SK-N-SH (cell line): Measurements from ENCODE around the gene MAPRE2. TPM values are rescaled to one million over a fixed set of nuclear protein-coding genes. Genes with fewer than 3 reads are reported as not detected.

Experiments used
- CTCF ChIA-PET: fragments of 300-600, 350-600 bp; formaldehyde crosslinking; extraction: SDS; loops from one replicate; lab custom pipeline; 2021; lab: Yijun Ruan, JAX
- POLR2A ChIA-PET: fragments of 350-600 bp; sonication (Branson Sonifier 250); formaldehyde crosslinking; extraction: SDS; loops from one replicate; lab custom pipeline; 2020; ENCODE audit warnings: antibody characterized with exemption, inconsistent platforms; lab: Yijun Ruan, JAX
- DNase-seq: peaks from one replicate; pipeline ENCODE4 v3.0.0; 2012
- H2AFZ ChIP-seq: fragments of 200-600 bp; sonication (generic); 2 replicates; pipeline ENCODE4 v1.8.1; 2016; ENCODE audit warnings: antibody characterized with exemption, mild to moderate bottlenecking, low read depth
- H3F3A ChIP-seq: fragments of 200-600 bp; sonication (generic); replicated peaks from 2 replicates; pipeline ENCODE3; 2016; ENCODE audit warnings: antibody characterized with exemption, mild to moderate bottlenecking; ENCODE audit not compliant: insufficient read depth
- H3K27ac ChIP-seq, 2 experiments: fragments of 200-500 bp in 1 of 2; fragments of 200-600 bp in 1 of 2; sonication (Bioruptor generic) in 1 of 2; sonication (generic), shearing (Covaris generic) in 1 of 2; 2 replicates each; pipeline versions ENCODE4 v1.5.1 to v1.6.1; 2014 to 2016; ENCODE audit warnings: low read depth in 2 of 2, inconsistent platforms in 1 of 2, low read length in 1 of 2, mild to moderate bottlenecking in 1 of 2, mixed read lengths in 1 of 2
- H3K27me3 ChIP-seq: fragments of 200-600 bp; sonication (generic), shearing (Covaris generic); 2 replicates; pipeline ENCODE4 v1.6.1; 2016; ENCODE audit warnings: mixed run types; ENCODE audit not compliant: insufficient read depth
- H3K36me3 ChIP-seq, 2 experiments: fragments of 200-500 bp in 1 of 2; fragments of 200-600 bp in 1 of 2; sonication (Bioruptor generic) in 1 of 2; sonication (generic) in 1 of 2; replicated peaks in 1 of 2; 2 replicates each; pipeline versions ENCODE3 to v1.5.1; 2014 to 2016; ENCODE audit warnings: low read length in 1 of 2, mild to moderate bottlenecking in 1 of 2; ENCODE audit not compliant: insufficient read depth in 2 of 2, control insufficient read depth in 1 of 2
- H3K4me1 ChIP-seq, 2 experiments: fragments of 200-500 bp in 1 of 2; fragments of 200-600 bp in 1 of 2; sonication (Bioruptor generic) in 1 of 2; sonication (generic), shearing (Covaris generic) in 1 of 2; 2 replicates each; pipeline versions ENCODE4 v1.5.1 to v1.6.1; 2014 to 2016; ENCODE audit warnings: low read depth in 1 of 2, low read length in 1 of 2, mixed run types in 1 of 2; ENCODE audit not compliant: insufficient read depth in 2 of 2, control insufficient read depth in 1 of 2
- H3K4me2 ChIP-seq: fragments of 200-600 bp; sonication (generic), shearing (Covaris generic); 2 replicates; pipeline ENCODE4 v1.6.1; 2017; ENCODE audit warnings: mixed run types
- H3K4me3 ChIP-seq, 2 experiments: fragments of 200-500 bp in 1 of 2; fragments of 200-600 bp in 1 of 2; sonication (Bioruptor generic) in 1 of 2; sonication (generic), shearing (Covaris generic) in 1 of 2; 2 replicates each; pipeline versions ENCODE4 v1.5.1 to v1.8.1; 2014 to 2016; ENCODE audit warnings: low read depth in 2 of 2, inconsistent platforms in 1 of 2, low read length in 1 of 2, mild to moderate bottlenecking in 1 of 2, mixed read lengths in 1 of 2, moderate library complexity in 1 of 2
- H3K79me2 ChIP-seq: fragments of 200-600 bp; sonication (generic); 2 replicates; pipeline ENCODE4 v1.8.1; 2017; ENCODE audit warnings: mild to moderate bottlenecking; ENCODE audit not compliant: insufficient read depth
- H3K9ac ChIP-seq: fragments of 200-600 bp; sonication (generic); 2 replicates; pipeline ENCODE4 v1.6.1; 2017; ENCODE audit warnings: mixed run types
- H3K9me2 ChIP-seq: fragments of 200-600 bp; sonication (generic); 2 replicates; pipeline ENCODE4 v1.6.1; 2017; ENCODE audit warnings: mixed run types
- H3K9me3 ChIP-seq: fragments of 200-600 bp; sonication (generic); 2 replicates; pipeline ENCODE4 v1.6.1; 2017; ENCODE audit warnings: mixed run types, mild to moderate bottlenecking, moderate library complexity
- H4K20me1 ChIP-seq: fragments of 200-600 bp; sonication (generic); 2 replicates; pipeline ENCODE4 v1.6.1; 2017; ENCODE audit warnings: mild to moderate bottlenecking, mixed run types; ENCODE audit not compliant: insufficient read depth
- CHD2 ChIP-seq: fragments of 150-350 bp; IDR thresholded peaks from 2 replicates; pipeline ENCODE4 v1.6.1; 2018; ENCODE audit warnings: low read length; ENCODE audit not compliant: partially characterized antibody
- ELF1 ChIP-seq: IDR thresholded peaks from 2 replicates; pipeline ENCODE4 v1.4.0; 2012
- EZH2phosphoT487 ChIP-seq: fragments of 200-600 bp; sonication (generic); IDR thresholded peaks from 2 replicates; pipeline ENCODE4 v1.6.1; 2017; ENCODE audit warnings: low read depth, mixed run types, mild to moderate bottlenecking, antibody characterized with exemption, moderate library complexity, borderline replicate concordance
- FOSL2 ChIP-seq: IDR thresholded peaks from 2 replicates; pipeline ENCODE4 v1.4.0; 2012; ENCODE audit warnings: low read depth, mild to moderate bottlenecking, moderate library complexity, borderline replicate concordance
- FOXM1 ChIP-seq: IDR thresholded peaks from 2 replicates; pipeline ENCODE4 v1.4.0; 2012; ENCODE audit warnings: low read depth, mild to moderate bottlenecking
- GABPA ChIP-seq: IDR thresholded peaks from 2 replicates; pipeline ENCODE4 v1.4.0; 2012; ENCODE audit warnings: low read depth, mild to moderate bottlenecking
- JUND ChIP-seq: IDR thresholded peaks from 2 replicates; pipeline ENCODE4 v1.4.0; 2012
- RCOR1 ChIP-seq: fragments of 150-350 bp; IDR thresholded peaks from 2 replicates; pipeline ENCODE4 v1.6.1; 2017; ENCODE audit warnings: antibody characterized with exemption, low read length
- RFX5 ChIP-seq: IDR thresholded peaks from 2 replicates; pipeline ENCODE4 v1.6.1; 2012; ENCODE audit warnings: mild to moderate bottlenecking, improper control_type of control experiment, low read length
- SIN3A ChIP-seq: IDR thresholded peaks from 2 replicates; pipeline ENCODE4 v1.6.1; 2012; ENCODE audit warnings: low read depth, mild to moderate bottlenecking, low read length, moderate library complexity, borderline replicate concordance
- SMC3 ChIP-seq: IDR thresholded peaks from 2 replicates; pipeline ENCODE4 v1.6.1; 2012; ENCODE audit warnings: low read depth, low read length, improper control_type of control experiment
- TCF12 ChIP-seq: IDR thresholded peaks from 2 replicates; pipeline ENCODE4 v1.4.0; 2012
- YY1 ChIP-seq: IDR thresholded peaks from 2 replicates; pipeline ENCODE4 v1.4.0; 2012; ENCODE audit warnings: low read depth, mild to moderate bottlenecking
- WGBS: methylation state at CpG from one replicate; pipeline ENCODE4 v1.1.6; 2017; ENCODE audit warnings: low lambda C conversion rate; 5-methylcytosine and 5-hydroxymethylcytosine counted together
- polyA plus RNA-seq, 3 experiments: library from polyadenylated mRNA; depleted of rRNA; stranded (reverse); fragments of >200 nt; gene quantifications; 2 replicates each; pipeline ENCODE4 v1.2.3, GENCODE V29; 2012
- TF ChIP-seq, protein P1 (sequence below): IDR thresholded peaks from 2 replicates; pipeline ENCODE4 v1.4.0; 2012; ENCODE audit warnings: low read depth, borderline replicate concordance
- TF ChIP-seq, protein P2 (sequence below): IDR thresholded peaks from 2 replicates; pipeline ENCODE4; 2012
- TF ChIP-seq, protein P3 (sequence below): fragments of 150-350 bp; IDR thresholded peaks from 2 replicates; pipeline ENCODE4 v1.6.1; 2016; ENCODE audit warnings: mild to moderate bottlenecking, low read depth, low read length

The MAPRE2 gene
- polyA plus RNA-seq, 1 of the 3 experiments (the other 2 are of a cell fraction) = 11.5 TPM

DNA sequence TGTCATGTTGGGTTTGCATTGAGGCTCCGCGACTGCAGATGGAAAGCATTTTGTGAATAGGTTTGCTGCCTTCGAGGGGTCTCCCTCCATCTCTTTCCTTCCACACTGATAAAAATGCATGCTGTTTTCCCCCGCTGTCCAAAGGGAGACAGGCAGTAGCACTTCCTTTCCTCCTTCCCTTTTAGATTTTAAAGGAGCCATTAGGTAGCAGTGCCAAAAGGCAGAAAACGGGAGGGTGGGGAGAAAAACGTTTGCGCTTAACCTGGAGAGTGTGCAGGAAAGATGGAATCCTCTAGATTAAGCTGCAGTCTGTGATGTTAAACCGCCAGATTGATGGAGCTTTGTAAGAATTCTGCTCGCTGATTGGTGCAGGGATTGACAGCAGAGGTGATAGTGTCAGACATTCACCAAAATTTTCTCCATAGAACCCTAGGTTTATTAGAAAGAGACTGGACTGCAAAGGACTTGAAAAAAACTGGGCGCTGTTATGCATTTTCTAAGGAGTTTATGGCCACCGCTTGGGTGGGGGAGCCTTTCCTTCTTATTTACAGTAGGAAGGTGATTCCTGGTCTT lies 688 bp downstream of the MAPRE2 start:
- POLR2A ChIA-PET = interaction anchor here (1.0 to 2.1 kb wide), 3 partner anchors 9 to 102 kb away, joined by 3 to 13 read pairs (median 6); no protein-coding TSS in a partner anchor
- Histone ChIP-seq H3F3A (no peaks in the 10 kb centered on the region), H3K27ac (peak overlapping the region; percentile 79 to 84), H2AFZ (peak overlapping the region; percentile 87), H3K27me3 (no peaks in the 10 kb centered on the region), H3K4me1 (peaks cover 20 to 27% of the 10 kb centered on the region in 2 experiments; a peak in 3 of 4 replicates), H3K4me2 (peak overlapping the region; percentile 96), H4K20me1 (no peaks in the 10 kb centered on the region), H3K36me3 (no peaks in the 10 kb centered on the region), H3K9me3 (no peaks in the 10 kb centered on the region), H3K4me3 (peak overlapping the region; percentile 67 to 99), H3K9me2 (no peaks in the 10 kb centered on the region), H3K79me2 (peaks cover 36% of the 10 kb centered on the region), H3K9ac (peak overlapping the region; percentile 81)
- DNase-seq = peak; percentile 30
- WGBS = 6% methylated on average over 11 of the region's 11 CpGs
- CTCF ChIA-PET = interaction anchor here (0.7 to 3.8 kb wide), 10 partner anchors 9 to 102 kb away, joined by 3 to 18 read pairs (median 5); no protein-coding TSS in a partner anchor
- TF ChIP-seq ELF1 (no peak), EZH2phosphoT487 (no peak), SIN3A (no peak), FOXM1 (no peak), SMC3 (no peak), GABPA (no peak), TCF12 (no peak), RFX5 (no peak), RCOR1 (no peak), JUND (no peak), CHD2 (no peak), YY1 (no peak), FOSL2 (no peak)
- TF ChIP-seq, protein P1, sequence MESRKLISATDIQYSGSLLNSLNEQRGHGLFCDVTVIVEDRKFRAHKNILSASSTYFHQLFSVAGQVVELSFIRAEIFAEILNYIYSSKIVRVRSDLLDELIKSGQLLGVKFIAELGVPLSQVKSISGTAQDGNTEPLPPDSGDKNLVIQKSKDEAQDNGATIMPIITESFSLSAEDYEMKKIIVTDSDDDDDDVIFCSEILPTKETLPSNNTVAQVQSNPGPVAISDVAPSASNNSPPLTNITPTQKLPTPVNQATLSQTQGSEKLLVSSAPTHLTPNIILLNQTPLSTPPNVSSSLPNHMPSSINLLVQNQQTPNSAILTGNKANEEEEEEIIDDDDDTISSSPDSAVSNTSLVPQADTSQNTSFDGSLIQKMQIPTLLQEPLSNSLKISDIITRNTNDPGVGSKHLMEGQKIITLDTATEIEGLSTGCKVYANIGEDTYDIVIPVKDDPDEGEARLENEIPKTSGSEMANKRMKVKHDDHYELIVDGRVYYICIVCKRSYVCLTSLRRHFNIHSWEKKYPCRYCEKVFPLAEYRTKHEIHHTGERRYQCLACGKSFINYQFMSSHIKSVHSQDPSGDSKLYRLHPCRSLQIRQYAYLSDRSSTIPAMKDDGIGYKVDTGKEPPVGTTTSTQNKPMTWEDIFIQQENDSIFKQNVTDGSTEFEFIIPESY = no peak
- TF ChIP-seq, protein P2, sequence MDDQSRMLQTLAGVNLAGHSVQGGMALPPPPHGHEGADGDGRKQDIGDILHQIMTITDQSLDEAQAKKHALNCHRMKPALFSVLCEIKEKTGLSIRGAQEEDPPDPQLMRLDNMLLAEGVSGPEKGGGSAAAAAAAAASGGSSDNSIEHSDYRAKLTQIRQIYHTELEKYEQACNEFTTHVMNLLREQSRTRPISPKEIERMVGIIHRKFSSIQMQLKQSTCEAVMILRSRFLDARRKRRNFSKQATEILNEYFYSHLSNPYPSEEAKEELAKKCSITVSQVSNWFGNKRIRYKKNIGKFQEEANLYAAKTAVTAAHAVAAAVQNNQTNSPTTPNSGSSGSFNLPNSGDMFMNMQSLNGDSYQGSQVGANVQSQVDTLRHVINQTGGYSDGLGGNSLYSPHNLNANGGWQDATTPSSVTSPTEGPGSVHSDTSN = no peak
- TF ChIP-seq, protein P3, sequence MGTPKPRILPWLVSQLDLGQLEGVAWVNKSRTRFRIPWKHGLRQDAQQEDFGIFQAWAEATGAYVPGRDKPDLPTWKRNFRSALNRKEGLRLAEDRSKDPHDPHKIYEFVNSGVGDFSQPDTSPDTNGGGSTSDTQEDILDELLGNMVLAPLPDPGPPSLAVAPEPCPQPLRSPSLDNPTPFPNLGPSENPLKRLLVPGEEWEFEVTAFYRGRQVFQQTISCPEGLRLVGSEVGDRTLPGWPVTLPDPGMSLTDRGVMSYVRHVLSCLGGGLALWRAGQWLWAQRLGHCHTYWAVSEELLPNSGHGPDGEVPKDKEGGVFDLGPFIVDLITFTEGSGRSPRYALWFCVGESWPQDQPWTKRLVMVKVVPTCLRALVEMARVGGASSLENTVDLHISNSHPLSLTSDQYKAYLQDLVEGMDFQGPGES = no peak
